ENCODE measurements around the gene ADAMTS17.

- no peak for TF ChIP-seq CTCF (IDR thresholded peaks at IDR 0.05; ENCODE audit: borderline replicate concordance, extremely low read depth, low read length, poor library complexity, severe bottlenecking)
- no peak for TF ChIP-seq EZH2 (IDR thresholded peaks at IDR 0.05; ENCODE audit: borderline replicate concordance, low read depth, low read length, severe bottlenecking)
Observed at GRCh38 chr15:100221471-100222348, 120.1 kb downstream of the ADAMTS17 start.
